MM.1S (cell line): ENCODE results near the gene FCGR3A.

Experiments
- DNase-seq: peaks from one replicate; pipeline ENCODE4 v3.0.0-alpha.2; 2015
- H2AFZ ChIP-seq: fragments of 300-600 bp; sonication (generic); 2 replicates; pipeline ENCODE4 v1.6.0; 2016; ENCODE audit warnings: antibody characterized with exemption, low read length
- H3F3A ChIP-seq: fragments of 300-600 bp; sonication (generic); 2 replicates; pipeline ENCODE4 v1.6.1; 2016; ENCODE audit warnings: mild to moderate bottlenecking, antibody characterized with exemption, low read length, moderate library complexity, mixed read lengths; ENCODE audit not compliant: insufficient read depth
- H3K27ac ChIP-seq: fragments of 300-600 bp; sonication (generic); 2 replicates; pipeline ENCODE4 v1.5.1; 2016; ENCODE audit warnings: mild to moderate bottlenecking, low read length
- H3K27me3 ChIP-seq: fragments of 300-600 bp; sonication (generic); replicated peaks from 2 replicates; pipeline ENCODE4 v1.6.0; 2016; ENCODE audit warnings: low read length; ENCODE audit not compliant: insufficient read depth
- H3K36me3 ChIP-seq: fragments of 300-600 bp; sonication (generic); replicated peaks from 2 replicates; pipeline ENCODE4 v1.6.1; 2016; ENCODE audit warnings: mild to moderate bottlenecking, low read length, mixed read lengths; ENCODE audit not compliant: insufficient read depth
- H3K4me1 ChIP-seq: fragments of 300-600 bp; sonication (generic); 2 replicates; pipeline ENCODE4 v1.6.1; 2016; ENCODE audit warnings: low read length, mixed read lengths
- H3K4me2 ChIP-seq: fragments of 300-600 bp; sonication (generic); 2 replicates; pipeline ENCODE4 v1.6.0; 2016; ENCODE audit warnings: low read depth, low read length
- H3K4me3 ChIP-seq: fragments of 300-600 bp; sonication (generic); 2 replicates; pipeline ENCODE4 v1.5.1; 2016; ENCODE audit warnings: low read length, mixed read lengths
- H3K79me2 ChIP-seq: fragments of 300-600 bp; sonication (generic); 2 replicates; pipeline ENCODE4 v1.6.1; 2016; ENCODE audit warnings: mixed run types, low read length, mixed read lengths
- H3K9ac ChIP-seq: fragments of 300-600 bp; sonication (generic); 2 replicates; pipeline ENCODE4 v1.6.1; 2016; ENCODE audit warnings: low read length, mixed read lengths
- H3K9me2 ChIP-seq: fragments of 300-600 bp; sonication (generic); replicated peaks from 2 replicates; pipeline ENCODE4 v1.6.1; 2016; ENCODE audit warnings: mild to moderate bottlenecking, low read length, mixed read lengths; ENCODE audit not compliant: insufficient read depth
- H3K9me3 ChIP-seq: fragments of 300-600 bp; sonication (generic); replicated peaks from 2 replicates; pipeline ENCODE4 v1.6.1; 2016; ENCODE audit warnings: mild to moderate bottlenecking, low read length, mixed read lengths; ENCODE audit not compliant: insufficient read depth
- H4K20me1 ChIP-seq: fragments of 300-600 bp; sonication (generic); 2 replicates; pipeline ENCODE4 v1.6.1; 2016; ENCODE audit warnings: mild to moderate bottlenecking, low read length, moderate library complexity, mixed read lengths; ENCODE audit not compliant: insufficient read depth
- CTCF ChIP-seq: fragments of 300-600 bp; sonication (generic); IDR thresholded peaks from 2 replicates; pipeline ENCODE4 v1.5.1; 2016; ENCODE audit warnings: antibody characterized with exemption, low read length, mixed read lengths
- EZH2 ChIP-seq: fragments of 300-600 bp; sonication (generic); optimal IDR thresholded peaks from 2 replicates; pipeline ENCODE3; 2017; ENCODE audit warnings: low read depth, mild to moderate bottlenecking, antibody characterized with exemption, low read length, mixed read lengths
- EZH2phosphoT487 ChIP-seq: fragments of 300-600 bp; sonication (generic); IDR thresholded peaks from 2 replicates; pipeline ENCODE4 v1.6.1; 2018; ENCODE audit warnings: antibody characterized with exemption, low read length

FCGR3A gene

DNA sequence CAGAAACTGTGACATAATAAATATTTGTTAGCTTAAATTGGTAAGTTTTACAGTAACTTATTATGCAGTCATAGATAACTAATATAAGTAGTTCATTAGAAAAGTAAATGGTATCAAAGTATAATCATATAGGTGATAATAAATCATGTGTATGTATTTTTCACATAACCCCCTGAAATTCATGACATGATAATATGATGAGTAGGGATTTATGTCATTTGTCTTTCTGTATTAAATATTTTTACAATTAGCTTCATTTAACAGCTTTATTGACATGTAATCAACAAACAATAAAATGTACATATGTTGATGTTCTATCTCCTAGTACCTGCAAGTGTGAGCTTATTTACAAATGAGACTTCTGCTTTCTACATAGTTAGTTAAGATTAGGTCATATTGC, 54.1 kb downstream of the FCGR3A start:
- Histone ChIP-seq H3K36me3 (no peaks in the 10 kb centered on the region), H4K20me1 (no peaks in the 10 kb centered on the region), H3K27me3 (no peaks in the 10 kb centered on the region), H3K79me2 (no peaks in the 10 kb centered on the region), H3K4me3 (no peak overlapping the region), H3K4me1 (no peaks in the 10 kb centered on the region), H3K4me2 (no peak overlapping the region), H3K9me3 (no peaks in the 10 kb centered on the region), H3K9ac (no peak overlapping the region), H2AFZ (no peak overlapping the region), H3K9me2 (no peaks in the 10 kb centered on the region), H3F3A (no peaks in the 10 kb centered on the region), H3K27ac (no peak overlapping the region)
- no peak for DNase-seq
- TF ChIP-seq EZH2 (no peak), CTCF (no peak)

DNA sequence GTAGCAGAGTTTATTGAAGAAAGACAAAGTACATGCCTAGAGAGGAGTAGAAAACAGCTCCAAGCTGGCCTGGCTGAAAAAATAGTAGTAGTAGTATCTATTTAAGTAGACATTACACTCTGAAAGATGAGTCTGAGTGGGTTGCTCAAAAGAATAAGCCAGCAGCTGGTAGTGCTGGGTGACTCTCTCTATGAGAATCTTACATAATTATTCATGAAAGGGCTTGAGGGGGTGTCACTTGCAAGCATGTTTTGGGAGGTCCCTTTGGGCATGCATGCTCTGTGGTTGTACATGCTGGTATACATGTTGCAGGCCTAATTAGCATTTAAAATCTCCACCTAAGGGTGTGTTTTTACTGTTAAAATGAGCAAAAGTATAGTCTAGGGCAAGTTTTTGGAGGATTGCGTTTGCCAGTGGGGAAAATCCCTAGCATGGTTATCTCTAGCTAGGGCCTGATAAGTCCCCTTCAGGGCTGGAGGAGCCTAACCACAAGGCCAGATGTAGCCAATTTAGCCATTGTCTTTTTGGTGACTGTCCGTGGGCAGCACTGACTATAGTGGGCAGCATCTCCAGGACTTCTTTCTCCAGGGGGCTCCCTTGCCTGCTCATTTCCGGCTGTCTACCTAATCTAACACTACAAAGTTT, 55.4 kb downstream of the FCGR3A start:
- Histone ChIP-seq H3K9ac (no peak overlapping the region), H3K36me3 (no peaks in the 10 kb centered on the region), H3F3A (no peaks in the 10 kb centered on the region), H2AFZ (no peak overlapping the region), H3K27me3 (no peaks in the 10 kb centered on the region), H3K9me2 (no peaks in the 10 kb centered on the region), H3K4me3 (no peak overlapping the region), H3K79me2 (no peaks in the 10 kb centered on the region), H3K9me3 (no peaks in the 10 kb centered on the region), H3K4me1 (no peaks in the 10 kb centered on the region), H3K4me2 (no peak overlapping the region), H3K27ac (no peak overlapping the region), H4K20me1 (no peaks in the 10 kb centered on the region)
- no peak for DNase-seq
- TF ChIP-seq EZH2 (no peak), CTCF (no peak), EZH2phosphoT487 (no peak)

- Histone ChIP-seq H3K27me3 (no peaks in the 10 kb centered on the region), H3K27ac (no peak overlapping the region), H2AFZ (no peak overlapping the region), H3K9me2 (no peaks in the 10 kb centered on the region), H3K79me2 (no peaks in the 10 kb centered on the region), H3K9me3 (no peaks in the 10 kb centered on the region), H3K4me1 (no peaks in the 10 kb centered on the region), H3K4me2 (no peak overlapping the region), H4K20me1 (no peaks in the 10 kb centered on the region), H3K36me3 (no peaks in the 10 kb centered on the region), H3K4me3 (no peak overlapping the region), H3F3A (no peaks in the 10 kb centered on the region), H3K9ac (no peak overlapping the region)
- DNase-seq = no peak
- TF ChIP-seq CTCF = no peak
Measured at GRCh38 chr1:161492827-161493226, 56.8 kb downstream of the FCGR3A start.
